Kidney (tissue), 14 donors: ENCODE measurements around the gene SCNN1B. TPM values are rescaled to one million over a fixed set of nuclear protein-coding genes. Genes with fewer than 3 reads are reported as not detected.

Source experiments
- DNase-seq, 5 donors: peaks; one replicate each; pipeline ENCODE4 v3.0.0-alpha.2; 2013 to 2020
- FAIRE-seq: peaks from 2 replicates; lab custom pipeline; 2012; peaks lifted over from hg19 to GRCh38; lab: Jason Lieb, UNC
- H3K27ac ChIP-seq, 2 donors: one replicate each; pipeline ENCODE4 v1.7.0; 2013; ENCODE audit warnings: low read depth in 2 of 2, low read length in 2 of 2, inconsistent platforms in 1 of 2
- H3K27me3 ChIP-seq: one replicate; pipeline ENCODE4 v1.7.1; 2013; ENCODE audit warnings: low read length, inconsistent platforms; ENCODE audit not compliant: control insufficient read depth, insufficient read depth
- H3K36me3 ChIP-seq, 3 donors: one replicate each; pipeline versions ENCODE4 v1.7.0 to v1.7.1; 2013; ENCODE audit warnings: low read length in 3 of 3, control low read depth in 1 of 3, inconsistent platforms in 1 of 3; ENCODE audit not compliant: insufficient read depth in 3 of 3, control insufficient read depth in 2 of 3
- H3K4me1 ChIP-seq, 3 donors: one replicate each; pipeline versions ENCODE4 v1.7.0 to v1.7.1; 2013; ENCODE audit warnings: low read length in 3 of 3, inconsistent platforms in 1 of 3, low read depth in 1 of 3; ENCODE audit not compliant: control insufficient read depth in 2 of 3, insufficient read depth in 2 of 3
- H3K4me3 ChIP-seq, 3 donors: one replicate each; pipeline versions ENCODE4 v1.7.0 to v1.8.1; 2013; ENCODE audit warnings: low read length in 3 of 3, control low read depth in 1 of 3, inconsistent platforms in 1 of 3
- H3K9ac ChIP-seq, 3 donors: one replicate each; pipeline versions ENCODE4 v1.7.0 to v1.7.1; 2013; ENCODE audit warnings: low read length in 3 of 3, control low read depth in 1 of 3, inconsistent platforms in 1 of 3
- H3K9me3 ChIP-seq, 3 donors: one replicate each; pipeline versions ENCODE4 v1.7.0 to v1.7.1; 2013; ENCODE audit warnings: low read length in 3 of 3, control low read depth in 1 of 3, inconsistent platforms in 1 of 3; ENCODE audit not compliant: control insufficient read depth in 2 of 3, insufficient read depth in 1 of 3
- CTCF ChIP-seq: IDR thresholded peaks from 3 replicates; pipeline ENCODE4 v1.5.1; 2012; ENCODE audit warnings: mild to moderate bottlenecking, moderate library complexity, borderline replicate concordance; ENCODE audit not compliant: insufficient read depth; ENCODE audit errors: extremely low read depth
- intact Hi-C: fragments of 100-400 bp; cut with DNase I; formaldehyde crosslinking; loops from one replicate; pipeline ENCODE4 v1.11.1; 2022
- polyA plus RNA-seq: library from polyadenylated mRNA; stranded (reverse); fragments of 350-450 nt; fragmentation: Illumina TruSeq; extraction: RNeasy Lipid Tissue Mini Kit (QIAGEN cat#74804); gene quantifications from one replicate; pipeline ENCODE4 v1.2.3, GENCODE V29; 2014; ENCODE audit warnings: low read depth, low replicate concordance; ENCODE audit not compliant: insufficient read depth
- total RNA-seq: library from RNA; stranded (reverse); fragmentation: NEBNext Ultra II Directional; extraction: Animal tissue kit (Norgen Biotek cat#: 25700); gene quantifications from one replicate; pipeline ENCODE4 v1.2.1, GENCODE V29; 2021
- donor health status: control.
- donor health status: control.
- donor health status: control.
- donor health status: control.
- donor health status: control.
- donor health status: DM: yes; HTN: yes; CAD: no.
- donor health status: Normal renal cell carcinoma (clear cell type).

The SCNN1B gene
- total and polyA plus RNA-seq, 2 donors from 2014 or later, result 7.8 to 62.9 TPM

GRCh38 chr16:23373436-23374219 is 71.5 kb downstream of the SCNN1B start:
- DNase-seq, result no peak

GRCh38 chr16:23374721-23375510 is 72.8 kb downstream of the SCNN1B start:
- FAIRE-seq, result no peak
- TF ChIP-seq CTCF, result no peak
- Histone ChIP-seq H3K27ac (no peak overlapping the region), H3K4me1 (no peaks in the 10 kb centered on the region), H3K4me3 (no peak overlapping the region), H3K27me3 (no peaks in the 10 kb centered on the region), H3K9ac (no peak overlapping the region), H3K36me3 (no peaks in the 10 kb centered on the region), H3K9me3 (no peaks in the 10 kb centered on the region)
- DNase-seq, result peak in 1 of 5 donors; percentile 40
- intact Hi-C loops, result no loop called here

More at GRCh38 chr16:23373436-23374219, 71.5 kb downstream of the SCNN1B start:
- Histone ChIP-seq H3K4me1 (no peaks in the 10 kb centered on the region), H3K9ac (no peak overlapping the region), H3K27ac (no peak overlapping the region), H3K27me3 (no peaks in the 10 kb centered on the region), H3K4me3 (no peak overlapping the region), H3K36me3 (no peaks in the 10 kb centered on the region), H3K9me3 (no peaks in the 10 kb centered on the region)
- no peak for FAIRE-seq
- no peak for TF ChIP-seq CTCF
- intact Hi-C loops, result no loop called here

- Histone ChIP-seq H3K4me1 (no peaks in the 10 kb centered on the region), H3K27me3 (no peaks in the 10 kb centered on the region), H3K4me3 (no peak overlapping the region), H3K27ac (no peak overlapping the region), H3K9ac (no peak overlapping the region), H3K36me3 (no peaks in the 10 kb centered on the region), H3K9me3 (no peaks in the 10 kb centered on the region)
- DNase-seq, result peak in 1 of 5 donors; percentile 53
- no peak for FAIRE-seq
- intact Hi-C loops, result no loop called here
- no peak for TF ChIP-seq CTCF
These were observed 73.5 kb downstream of the SCNN1B start for GRCh38 chr16:23375643-23376042.
